ENCODE data around the gene TFDP1.
"Not testable (repeated sequence)": the region's sequence is repeated elsewhere in the genome, so short reads cannot be mapped to it uniquely, and the experiment has no call there.

Gene TFDP1

DNA sequence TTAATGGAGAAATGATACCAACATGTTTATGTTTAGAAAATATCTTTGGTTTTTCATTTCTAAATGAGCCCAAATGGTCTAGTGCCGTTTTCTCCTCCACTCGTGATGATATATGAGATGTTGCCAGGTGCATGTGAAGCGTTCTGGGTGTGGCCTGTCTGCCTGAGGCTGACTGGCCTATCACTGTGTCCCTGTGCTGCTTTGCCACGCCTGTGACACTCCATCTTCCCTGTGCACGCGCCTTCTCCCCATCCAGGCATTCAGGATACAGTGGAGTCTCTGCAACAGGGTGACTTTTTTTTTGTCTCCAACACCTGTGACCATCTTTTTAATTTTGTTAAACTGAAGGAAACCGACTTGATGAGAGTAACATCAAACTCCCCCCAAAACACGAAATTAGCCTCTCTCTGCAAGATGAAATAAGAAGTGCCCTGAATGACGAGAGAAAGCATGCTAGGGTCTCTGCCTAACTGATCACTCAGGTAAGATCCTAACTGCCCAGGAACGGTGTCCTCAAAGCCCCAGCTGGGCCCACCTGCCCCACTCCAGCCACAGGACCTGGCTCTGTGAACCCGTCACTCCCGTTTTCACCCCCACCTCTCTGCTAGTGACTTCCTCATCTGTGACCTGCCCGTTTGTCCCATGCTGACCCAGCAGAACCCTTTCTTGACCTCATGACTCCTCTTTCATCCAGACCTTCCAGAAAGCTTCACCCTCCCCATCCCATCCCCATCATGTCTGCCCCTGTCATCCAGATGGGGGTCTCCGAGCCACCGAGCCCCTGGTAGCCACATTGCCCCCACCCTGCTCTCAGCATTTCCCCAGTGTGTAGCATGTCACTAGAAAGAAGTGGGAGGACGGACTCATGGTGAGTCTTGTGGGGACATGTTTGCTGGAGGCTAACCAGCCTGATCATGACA lies 33.2 kb upstream of the TFDP1 start:
- peak; percentile 84 for DNase-seq

DNA sequence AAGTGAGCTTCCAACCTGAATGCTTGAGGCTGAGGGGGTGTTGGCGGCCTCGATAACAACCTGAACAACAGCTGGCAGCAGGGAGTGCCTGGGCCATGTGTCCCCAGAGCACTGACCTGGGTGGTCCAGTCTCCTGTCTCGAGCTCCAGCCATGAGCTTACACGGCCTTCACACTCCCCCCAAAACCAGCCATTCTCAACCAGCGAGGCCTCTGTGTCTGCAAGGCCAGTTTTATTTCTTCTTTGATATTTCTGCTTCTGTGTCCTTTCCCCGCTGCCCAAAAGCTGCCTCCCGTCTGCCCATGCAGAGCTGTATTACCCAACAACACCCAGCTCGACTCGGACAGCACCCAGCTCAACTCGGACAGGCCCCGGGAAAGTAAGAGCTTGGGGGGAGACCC lies 32.5 kb upstream of the TFDP1 start:
- DNase-seq, result no peak

DNA sequence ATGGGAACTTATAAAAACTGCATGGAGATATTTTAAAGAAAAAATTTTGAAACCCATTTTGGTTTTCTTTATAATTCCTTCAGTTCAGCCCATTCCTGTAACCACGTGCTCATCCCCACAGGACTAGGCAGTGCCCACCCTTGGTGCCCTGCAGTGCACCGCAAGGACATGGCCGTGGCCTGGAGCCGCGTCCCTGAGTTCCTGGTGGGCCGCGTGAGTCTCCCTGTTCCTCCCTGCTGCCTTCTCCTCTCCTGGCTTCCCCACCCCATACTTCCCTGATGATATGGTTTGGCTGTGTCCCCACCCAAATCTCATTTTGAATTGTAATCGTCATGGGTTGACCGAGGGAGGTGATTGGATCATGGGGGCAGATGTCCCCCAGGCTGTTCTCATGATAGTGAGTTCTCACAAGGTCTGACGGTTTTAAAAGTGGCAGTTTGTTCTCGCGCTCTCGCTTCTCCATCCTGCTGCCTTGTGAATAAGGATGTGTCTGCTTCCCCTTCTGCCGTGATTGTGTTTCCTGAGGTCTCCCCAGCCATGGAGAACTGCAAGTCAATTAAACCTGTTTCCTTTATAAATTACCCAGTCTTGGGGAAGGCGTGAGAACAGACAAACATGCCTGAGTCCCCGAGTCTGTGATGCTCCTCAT lies 31.6 kb upstream of the TFDP1 start:
- no peak for DNase-seq

DNA sequence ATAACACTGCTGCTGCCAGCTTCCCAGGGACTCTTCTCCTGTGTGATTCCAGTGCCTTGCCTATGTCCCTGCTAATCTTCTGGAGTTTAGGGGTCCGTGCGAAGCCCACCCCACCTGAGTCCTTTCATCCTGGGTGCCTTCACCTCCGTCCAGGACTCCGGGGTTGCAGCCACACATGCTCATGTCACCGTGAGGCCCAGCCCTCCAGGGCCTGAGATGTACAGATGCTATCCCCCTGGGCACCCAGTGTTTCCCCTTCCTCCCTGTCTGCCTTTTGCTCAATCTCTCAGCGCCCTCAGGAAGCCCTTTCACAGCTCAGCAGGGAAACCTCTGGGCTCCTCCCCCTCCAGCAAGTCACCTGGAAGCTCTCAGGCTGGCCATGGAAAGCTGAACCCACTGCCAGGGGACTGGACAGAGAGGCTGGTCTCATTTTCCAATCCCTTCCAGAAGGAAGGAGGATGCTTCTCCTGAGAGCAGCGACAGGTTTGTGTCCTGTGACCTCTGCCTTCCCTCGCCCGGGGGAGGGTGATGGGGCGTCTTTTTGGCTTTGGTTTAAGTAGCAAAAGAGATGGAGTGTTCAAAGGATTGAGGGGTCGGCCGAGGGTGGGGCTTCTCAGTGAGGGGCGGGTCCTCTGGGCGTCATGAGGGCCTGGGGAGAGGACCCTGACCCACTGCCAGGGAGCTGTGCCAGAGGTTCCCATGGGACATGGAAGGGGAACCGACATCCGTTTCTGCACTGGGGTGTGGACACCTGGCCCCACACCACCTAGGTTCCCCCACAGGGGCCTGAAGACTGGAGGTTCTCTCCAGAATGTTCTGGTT lies 30.8 kb upstream of the TFDP1 start:
- DNase-seq, result no peak

DNA sequence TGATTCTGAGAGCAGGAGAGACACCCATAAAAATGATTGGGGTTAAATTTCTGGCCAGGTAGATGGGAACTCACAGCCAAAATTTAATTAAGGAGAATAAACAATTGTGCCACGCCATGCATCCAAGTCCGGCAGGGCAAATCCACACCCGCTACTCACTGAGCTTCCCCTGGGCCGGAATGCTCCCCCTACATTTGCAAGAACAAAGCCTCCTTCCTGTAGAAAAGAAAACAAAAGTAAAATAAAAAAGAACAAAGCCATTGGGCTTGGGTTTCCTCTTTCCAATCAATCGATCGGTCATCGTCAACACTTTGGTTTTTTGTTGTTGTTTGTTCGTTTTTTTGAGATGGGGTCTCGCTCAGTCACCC lies 30.2 kb upstream of the TFDP1 start:
- no peak for DNase-seq

DNA sequence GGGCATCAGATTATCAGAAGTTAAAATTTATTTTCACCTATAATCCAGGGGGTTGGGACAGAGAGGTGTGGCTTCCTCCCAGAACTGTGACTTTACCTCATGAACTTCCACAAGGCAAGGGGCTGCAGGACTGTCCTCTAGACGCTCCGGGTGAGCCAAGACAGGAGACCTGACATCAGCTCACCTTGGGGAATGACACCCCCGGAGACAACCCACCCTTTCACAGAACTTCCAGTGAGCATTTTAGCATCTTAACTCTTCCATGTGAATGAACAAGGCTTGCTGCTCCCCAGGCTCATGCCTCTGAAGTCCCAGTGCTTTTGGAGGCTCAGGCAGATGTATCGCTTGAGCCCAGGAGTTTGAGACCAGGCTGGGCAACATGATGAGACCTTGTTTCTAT lies 29.4 kb upstream of the TFDP1 start:
- DNase-seq, result no peak

DNA sequence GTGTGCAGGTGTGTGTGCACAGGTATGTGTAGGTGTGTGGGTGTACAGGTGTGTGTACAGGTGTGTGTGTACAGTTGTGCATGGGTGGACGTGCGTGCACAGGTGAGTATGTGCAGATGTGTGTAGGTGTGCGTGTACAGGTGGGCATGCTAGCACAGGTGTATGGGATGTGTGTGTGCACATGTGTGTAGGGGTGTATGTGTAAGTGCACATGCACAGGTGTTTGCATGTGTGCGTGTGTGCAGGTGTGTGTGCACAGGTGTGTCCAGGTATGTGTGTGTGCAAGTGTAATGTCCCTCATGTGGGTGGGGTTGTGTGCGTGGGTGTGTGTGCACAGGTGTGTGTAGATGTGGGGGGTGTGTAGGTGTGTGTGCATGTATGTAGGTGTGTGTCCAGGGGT lies 27.5 kb upstream of the TFDP1 start:
- DNase-seq, result no peak

DNA sequence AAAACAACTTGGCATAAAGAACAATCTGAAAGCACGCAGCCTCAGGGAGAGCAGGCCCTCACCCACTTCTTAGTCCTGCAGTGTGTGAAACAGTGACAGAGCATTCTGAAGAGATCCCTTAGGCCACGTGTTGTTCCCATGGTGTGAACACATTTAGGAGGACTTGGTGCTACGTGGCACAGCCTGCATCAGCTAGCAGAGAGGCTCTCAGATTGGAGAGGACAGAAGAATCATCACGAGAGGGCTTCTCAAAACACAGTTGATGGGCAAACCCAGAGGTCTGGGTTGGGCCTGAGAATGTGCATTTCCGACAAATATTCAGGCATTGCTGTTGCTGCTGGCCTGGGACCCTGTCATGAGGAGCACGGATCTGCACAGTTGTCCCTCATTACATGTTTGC lies 26.1 kb upstream of the TFDP1 start:
- no peak for DNase-seq

DNA sequence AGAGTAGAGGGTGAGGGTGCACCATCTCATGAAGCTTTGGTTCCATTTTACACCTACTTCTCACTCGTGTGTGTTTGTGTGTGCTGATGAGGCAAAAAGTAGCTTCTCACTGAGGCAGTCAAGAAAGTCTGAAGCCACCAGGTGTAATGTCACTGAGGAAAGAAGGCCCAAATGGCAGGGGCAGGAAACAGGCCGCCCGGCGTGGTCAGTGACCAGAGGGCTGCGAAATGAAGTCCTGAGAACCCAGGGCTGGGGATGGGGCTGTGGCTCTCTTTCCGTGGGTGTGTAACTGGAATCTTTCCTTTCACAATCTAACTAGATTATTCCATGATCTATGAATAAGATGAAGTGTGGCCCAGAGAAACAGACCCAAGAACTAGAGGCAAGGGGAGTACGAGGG lies 25.5 kb upstream of the TFDP1 start:
- no peak for DNase-seq

DNA sequence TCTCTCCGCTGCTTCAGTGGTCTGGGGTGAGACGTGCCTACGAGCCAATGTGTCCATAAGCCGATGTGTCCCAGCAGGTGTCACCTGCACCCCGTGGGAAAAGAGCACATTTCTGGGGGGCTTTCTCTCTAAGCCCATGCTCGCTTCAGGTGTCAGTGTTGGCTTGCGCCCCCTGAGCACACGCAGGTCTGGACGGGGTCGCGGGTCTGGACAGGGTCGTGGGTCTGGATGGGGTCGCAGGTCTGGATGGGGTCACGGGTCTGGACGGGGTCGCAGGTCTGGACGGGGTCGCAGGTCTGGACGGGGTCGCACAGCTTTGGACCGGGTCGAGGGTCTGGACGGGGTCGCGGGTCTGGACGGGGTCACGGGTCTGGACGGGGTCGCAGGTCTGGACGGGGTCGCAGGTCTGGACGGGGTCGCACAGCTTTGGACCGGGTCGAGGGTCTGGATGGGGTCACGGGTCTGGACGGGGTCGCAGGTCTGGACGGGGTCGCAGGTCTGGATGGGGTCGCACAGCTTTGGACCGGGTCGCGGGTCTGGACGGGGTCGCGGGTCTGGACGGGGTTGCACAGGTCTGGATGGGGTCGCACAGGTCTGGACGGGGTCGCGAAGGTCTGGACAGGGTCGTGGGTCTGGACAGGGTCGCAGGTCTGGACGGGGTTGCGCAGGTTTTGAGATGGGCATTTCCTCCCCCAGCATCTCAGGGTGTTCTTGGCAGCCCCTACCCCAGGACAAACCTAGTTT lies 24.5 kb upstream of the TFDP1 start:
- no peak for DNase-seq

DNA sequence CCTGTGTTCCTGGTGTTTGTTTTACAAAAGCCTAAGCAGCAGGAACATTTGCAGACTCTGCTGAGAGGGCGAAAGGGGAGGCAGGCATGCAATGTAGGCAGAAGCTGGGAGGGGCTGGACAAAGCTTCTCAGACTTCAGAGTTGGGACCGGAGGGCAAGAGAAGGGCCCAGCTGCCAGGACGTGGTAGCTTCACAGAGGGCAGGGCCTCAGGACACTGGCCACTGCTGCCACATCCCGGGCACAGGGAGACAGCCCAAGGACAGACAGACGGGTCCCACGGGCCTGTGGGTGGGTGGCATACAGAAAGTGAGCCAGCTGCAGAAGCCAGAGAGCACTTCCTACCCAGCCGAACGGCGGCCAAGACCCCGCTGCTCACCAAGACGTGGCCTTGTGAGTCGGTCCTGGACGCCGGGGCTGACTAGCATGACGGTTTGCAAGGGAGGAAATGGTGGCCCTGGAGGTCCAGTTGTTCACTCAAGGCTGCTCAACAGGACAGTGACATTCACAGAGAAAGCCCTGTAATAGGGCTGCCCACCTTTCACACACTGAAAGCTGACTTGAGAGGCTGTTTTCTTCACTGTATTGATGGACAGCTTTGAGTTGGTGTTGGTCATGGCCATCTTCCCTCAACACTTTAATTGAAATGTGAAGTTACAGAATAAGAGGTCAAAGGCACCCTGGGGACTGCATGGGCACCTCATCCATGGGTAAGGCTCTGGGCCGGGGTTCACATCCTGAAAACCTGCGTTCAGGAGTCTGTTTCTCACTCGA lies 23.7 kb upstream of the TFDP1 start:
- no peak for DNase-seq

DNA sequence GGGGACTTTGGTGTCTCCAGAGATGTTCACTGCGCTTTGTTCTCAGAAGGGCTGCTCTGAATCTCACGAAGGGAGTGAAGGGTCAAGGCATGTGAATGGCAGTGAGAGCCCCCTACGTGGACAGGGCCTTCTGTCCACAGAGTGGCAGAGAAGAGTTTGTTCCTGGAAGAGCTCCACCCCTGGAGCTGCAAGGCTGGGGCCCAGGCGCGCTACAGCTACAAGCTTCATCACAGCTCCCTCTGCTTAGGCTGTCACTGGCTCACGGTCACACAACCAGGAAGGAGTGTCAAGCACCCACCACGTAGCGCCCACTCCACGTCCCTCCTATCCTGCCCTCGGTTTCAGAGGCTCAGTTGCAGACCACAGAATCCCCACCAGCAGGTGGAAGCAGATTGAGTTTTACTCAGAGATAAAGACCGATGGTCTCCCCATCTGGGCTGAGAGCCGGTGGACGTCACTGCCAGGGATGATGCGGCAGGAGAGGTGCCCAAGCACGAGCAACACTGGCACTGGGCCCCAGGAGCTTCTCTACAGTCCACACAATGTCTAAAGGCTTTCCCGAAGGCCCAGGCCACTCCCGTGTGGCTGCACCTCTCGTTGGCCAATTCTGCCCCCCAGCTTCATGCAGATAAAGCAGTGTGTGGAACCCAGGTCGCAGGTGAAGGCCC lies 23.0 kb upstream of the TFDP1 start:
- no peak for DNase-seq

DNA sequence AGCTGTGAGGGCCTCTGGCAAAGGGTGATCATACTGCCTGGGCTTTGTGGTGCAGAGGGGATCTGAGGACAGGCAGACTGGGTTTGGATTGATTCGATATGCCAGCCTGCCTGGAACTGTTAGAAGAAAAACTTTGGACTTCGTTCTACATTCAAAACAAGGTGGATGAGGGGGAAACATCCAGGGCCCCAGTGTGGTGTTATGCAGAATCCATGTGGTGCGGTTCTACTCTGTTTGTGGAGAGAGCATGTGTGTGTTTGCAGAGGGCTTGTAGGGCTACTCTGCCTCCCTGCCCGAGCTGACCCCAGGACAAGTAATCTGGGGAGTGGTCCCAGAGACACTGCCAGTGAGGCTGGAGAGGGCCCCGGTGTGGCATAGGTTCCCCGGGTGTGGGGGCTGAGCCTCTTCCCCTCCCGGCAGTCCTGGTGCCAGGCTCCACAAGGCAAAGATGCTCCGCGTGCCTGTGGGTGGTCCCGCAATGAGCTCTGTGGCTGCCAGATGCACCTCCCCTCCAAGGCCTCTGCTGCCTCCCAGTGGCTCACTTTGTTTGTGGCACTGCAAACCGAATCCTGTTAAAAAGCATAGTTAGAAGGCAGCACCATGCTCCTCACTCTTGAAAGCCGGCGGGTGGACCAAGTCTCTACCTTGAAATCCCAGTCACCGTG lies 22.3 kb upstream of the TFDP1 start:
- peak; percentile 43 for DNase-seq

DNA sequence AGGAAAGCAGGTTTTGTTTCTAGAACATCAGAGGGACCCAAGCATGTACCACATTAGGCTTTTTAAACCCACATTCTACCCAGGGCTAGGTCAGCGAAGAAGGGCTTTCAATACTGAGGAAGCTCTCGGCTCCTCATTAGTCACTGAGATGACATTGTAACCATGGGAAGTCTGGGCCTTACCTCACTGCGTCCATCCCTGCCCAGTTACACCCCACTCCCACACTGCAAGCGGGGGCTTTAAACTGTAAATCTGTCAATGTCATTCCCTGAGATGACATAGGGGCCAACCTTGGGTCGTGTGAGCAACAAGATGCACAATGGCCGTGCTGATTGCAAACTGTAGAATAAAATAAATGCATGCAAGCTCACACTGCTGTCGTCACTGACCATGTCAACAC lies 21.7 kb upstream of the TFDP1 start:
- DNase-seq, result no peak

DNA sequence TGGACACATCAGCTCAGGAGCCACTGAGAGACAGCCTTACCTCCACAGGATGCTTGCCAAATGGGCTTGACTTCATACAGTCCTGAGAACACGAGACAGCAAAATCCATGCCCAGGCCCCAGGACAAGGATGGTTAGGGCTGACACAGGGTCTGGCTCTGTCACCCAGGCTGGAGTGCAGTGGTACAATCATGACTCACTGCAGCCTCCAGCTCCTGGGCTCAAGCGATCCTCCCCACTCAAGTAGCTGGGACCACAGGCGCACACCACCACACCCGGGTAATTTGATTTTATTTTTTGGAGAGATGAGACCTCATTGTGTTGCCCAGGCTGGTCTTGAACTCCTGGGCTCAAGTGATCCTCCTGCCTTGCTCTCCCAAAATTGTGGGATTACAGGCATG lies 21.0 kb upstream of the TFDP1 start:
- DNase-seq, result not testable (repeated sequence)

DNA sequence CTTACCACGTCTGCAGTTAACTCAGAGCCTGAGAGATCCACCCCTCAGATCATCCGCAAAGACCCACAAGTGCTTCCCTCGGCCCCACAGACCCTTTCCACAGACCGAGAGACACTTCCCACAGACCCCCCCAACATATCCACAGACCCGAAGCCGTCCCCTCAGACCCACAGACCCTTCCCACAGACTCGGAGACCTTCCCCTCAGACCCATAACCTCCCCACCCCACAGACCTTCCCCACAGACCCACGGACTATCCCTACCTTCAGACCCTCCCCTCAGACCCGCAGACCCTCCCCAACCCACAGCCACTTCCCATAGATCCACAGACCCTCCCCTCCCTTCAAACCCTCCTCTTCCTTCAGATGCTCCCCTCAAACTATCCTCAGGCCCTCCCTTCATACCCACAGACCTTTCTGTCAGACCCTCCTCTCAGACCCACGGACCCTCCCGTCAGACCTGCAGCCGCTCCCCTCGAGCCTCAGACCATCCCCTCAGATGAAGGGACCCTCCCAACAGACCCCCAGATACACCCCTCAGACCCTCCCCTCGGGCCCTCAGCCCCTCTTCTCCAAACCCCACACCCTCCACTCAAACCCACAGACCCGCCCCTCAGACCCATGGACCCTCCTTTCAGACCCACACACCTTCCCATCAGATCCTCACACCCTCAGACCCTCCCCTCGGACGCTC lies 20.1 kb upstream of the TFDP1 start:
- no peak for DNase-seq

DNA sequence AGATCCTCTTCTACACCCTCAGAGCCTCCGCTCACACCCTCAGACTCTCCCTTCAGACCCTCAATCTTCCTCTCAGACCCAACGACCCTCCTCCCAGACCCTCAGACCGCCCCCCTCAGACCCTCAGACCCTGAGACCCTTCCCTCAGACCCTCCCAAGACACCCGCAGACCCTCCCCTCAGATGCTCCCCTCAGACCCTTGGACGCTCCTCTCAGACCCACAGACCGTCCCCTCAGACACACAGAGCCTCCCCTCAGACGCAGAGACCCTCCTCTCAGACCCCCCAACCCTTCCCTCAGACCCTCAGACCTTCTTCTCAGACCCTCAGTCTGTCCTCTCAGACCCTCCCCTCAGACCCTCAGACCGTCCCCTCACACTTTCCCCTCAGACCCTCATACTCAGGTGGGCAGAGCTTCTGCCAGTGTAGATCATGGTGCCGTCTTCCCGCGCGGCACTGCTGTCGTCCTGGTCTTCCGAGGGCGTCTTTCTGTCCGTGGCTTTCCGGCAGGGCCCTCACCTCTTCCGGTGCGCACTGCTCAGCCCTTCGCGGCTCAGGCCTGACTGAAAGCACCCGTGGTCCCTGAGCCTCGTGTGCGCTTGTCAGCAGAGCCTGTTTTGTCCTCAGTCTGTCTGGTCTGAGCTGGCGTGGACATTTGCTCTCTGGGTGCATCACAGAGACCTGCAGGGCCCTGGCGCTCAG lies 18.9 kb upstream of the TFDP1 start:
- no peak for DNase-seq

DNA sequence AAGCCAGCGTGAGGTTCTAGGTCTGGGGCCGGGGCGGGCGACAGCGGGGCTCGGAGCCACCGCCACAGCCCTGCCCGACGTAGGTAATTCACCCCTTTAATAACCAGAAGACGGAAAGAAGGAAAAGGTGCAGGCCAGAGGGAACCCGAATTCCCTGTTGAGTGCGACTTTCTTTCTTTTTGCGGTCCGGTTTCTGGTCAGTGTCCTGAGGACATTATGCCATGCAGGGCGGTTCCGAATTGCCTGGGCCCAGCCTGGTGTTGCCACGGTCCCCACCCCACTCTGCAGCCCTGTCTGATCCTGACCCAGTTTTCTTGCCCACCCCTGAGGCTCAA lies 18.4 kb upstream of the TFDP1 start:
- no peak for DNase-seq

DNA sequence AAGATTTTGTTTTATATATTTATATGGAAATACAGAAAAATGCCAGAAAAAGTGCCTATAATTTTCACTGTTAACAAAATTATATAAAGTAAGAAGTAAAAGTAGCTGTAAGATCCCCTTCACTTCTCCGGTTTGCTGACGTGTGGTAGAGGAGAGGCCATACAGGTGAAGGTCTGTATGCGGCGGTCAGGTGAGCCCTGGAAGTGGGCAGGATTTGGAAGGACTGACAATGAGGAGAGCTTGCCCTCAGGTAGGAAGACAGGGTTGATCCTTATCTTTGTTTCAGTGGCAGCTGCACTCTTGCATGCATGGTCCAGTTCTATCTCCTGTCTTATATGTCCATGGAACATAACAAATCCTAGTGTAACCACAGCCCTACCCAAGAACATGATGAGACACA lies 16.9 kb upstream of the TFDP1 start:
- DNase-seq, result no peak

DNA sequence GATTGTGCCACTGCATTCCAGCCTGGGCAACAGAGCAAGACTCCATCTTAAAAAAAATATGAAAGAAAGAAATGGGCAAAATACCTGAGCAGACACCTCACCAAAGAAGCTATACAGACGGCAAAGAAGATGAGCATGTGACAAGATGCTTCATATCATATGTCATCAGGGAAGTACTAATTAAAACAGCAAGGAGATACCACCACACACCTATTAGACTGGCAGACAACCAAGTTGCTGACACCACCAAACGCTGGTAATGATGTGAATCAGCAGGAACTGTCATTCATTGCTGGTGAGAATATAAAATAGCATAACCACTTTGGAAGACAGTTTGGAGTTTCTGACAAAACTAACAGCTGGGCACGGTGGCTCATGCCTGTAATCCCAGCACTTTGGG lies 11.5 kb upstream of the TFDP1 start:
- DNase-seq, result no peak
